GM18909 (cell line): Measurements from ENCODE around the gene BTN1A1.

Source experiments
- ATAC-seq: cut with Tn5 transposase; IDR thresholded peaks from one replicate; pipeline ENCODE4 v1.9.1; 2021; ENCODE audit warnings: mild to moderate bottlenecking; ENCODE audit not compliant: unreplicated experiment, poor library complexity

The BTN1A1 gene

DNA sequence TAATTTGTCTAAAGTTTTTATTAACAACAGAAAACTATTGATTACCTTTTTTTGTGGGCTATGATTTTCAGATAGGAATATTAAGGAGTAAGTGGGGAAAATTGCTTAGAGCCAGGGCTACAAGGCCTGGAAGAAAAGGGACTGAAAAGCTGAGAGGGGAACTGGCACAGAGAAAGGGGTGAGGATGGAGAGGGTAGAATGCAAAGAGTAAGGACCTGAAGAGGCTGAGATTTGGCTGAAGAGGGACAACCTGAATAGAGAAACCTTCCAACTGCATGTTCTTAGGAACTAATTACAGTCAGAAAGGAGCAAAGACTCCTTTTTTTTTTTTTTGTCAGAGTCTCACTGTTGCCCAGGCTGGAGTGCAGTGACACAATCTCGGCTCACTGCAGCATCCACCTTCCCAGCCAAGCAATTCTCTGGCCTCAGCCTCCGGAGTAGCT lies 25.6 kb upstream of the BTN1A1 start:
- no peak for ATAC-seq

- ATAC-seq = no peak
Measured at GRCh38 chr6:26475823-26476729, 24.0 kb upstream of the BTN1A1 start.

DNA sequence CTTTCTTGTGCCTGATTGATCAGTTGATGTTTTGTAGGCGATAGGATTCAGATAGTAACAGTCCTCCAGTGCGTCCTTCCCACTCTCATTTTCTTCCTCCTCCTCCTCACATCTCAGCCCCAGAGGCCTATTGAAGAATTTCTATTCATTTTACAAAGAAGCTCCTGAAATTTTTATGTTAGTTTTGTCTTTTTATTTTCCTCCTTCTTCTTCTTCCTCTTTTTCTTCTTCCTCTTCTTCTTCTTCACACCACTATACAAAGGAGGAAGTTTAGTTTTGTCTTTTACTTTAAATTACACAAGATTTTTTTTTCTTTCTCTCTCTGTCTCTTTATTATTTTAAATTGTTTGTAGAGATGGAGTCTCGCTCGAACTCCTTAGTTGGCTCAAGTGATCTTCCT lies 23.2 kb upstream of the BTN1A1 start:
- no peak for ATAC-seq

GRCh38 chr6:26477426-26477825 lies 22.7 kb upstream of the BTN1A1 start:
- ATAC-seq = no peak

DNA sequence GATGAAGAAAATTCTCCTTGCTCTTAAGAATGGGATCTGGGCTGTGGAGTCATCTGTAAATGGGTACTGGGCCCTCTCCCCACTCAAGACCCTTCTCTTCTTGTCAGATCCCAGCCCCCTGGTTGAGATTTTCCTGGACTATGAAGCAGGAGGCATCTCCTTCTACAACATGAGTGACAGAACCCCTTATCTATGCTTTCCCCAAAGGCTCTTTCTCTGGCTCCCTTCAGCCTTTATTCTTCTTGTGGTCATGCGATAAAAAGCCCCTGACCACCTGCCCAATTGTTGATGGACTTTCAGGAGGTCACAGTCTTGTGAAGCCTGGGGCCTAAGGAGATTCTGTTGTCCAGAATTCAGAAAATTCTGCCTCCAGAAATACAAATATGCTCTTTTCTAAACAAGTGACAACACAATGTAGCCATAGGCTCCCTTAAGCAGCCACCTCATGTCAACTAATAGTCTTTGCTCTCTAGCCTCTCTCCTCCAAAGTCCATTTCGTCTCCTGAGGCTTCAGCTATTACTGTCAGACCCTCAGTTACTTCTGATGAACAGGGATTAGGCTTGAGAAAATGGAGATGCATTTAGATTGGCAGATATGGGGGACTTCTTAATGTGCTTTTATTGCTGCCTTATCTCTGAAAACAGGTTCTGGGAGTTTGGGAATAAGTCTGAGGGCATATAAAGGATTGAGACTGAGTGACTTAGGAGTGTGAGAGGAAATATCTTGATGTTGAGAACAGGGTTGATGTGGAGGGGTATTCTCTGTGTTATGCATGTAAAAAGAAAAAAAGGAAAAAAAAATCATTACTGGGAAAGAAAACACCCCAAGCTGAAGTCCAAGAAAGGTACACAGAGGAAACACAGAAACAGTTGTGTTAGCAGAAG lies 21.8 kb upstream of the BTN1A1 start:
- no peak for ATAC-seq

DNA sequence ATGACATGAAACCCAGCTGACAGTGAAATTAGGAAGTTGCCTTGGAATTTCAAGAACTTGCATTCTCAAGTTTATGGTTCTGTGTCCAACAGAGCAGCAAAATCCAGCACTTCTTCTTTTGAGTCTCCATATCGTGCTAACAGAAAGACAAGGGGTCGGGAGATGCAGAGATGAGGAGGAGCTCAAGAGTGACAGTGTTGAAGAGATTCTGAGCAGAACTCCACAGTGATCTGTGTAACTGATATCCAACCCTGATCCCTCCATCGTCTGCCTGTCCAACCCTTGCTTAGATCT lies 21.2 kb upstream of the BTN1A1 start:
- no peak for ATAC-seq

DNA sequence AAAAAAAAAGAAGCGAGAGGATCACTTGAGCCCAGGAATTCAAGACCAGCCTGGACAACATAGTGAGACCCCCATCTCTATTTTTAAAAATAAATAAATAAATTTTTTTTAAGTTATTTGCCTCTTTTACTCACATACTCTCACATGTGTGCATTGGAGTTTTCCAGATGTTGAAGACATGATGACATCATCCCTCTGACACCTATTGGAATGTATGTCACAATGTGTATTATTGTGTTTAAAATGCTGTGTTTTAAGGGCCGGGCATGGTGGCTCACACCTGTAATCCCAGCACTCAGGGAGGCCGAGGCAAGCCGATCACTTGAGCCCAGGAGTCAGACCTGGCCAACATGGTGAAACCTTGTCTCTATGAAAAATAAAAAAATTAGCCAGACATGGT lies 17.8 kb upstream of the BTN1A1 start:
- no peak for ATAC-seq

DNA sequence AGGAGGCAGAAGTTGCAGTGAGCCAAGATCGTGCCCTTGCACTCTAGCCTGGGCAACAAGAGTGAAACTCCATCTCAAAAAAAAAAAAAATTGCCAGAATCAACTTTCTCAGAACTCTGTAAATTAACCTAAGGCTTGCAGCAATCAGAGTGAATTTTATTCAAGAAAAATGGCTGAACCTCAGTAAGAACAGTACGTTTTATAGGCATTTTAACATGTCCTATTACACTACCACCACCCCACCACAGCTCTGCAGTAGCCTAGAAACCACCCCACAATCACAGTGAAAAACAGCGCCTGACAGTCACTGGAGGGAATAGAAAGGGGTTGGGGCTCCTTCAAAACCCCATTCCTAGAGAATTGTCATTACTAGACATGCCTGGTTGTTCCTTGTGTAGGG lies 16.4 kb upstream of the BTN1A1 start:
- ATAC-seq = no peak

GRCh38 chr6:26484161-26484560 lies 15.9 kb upstream of the BTN1A1 start:
- ATAC-seq = no peak

DNA sequence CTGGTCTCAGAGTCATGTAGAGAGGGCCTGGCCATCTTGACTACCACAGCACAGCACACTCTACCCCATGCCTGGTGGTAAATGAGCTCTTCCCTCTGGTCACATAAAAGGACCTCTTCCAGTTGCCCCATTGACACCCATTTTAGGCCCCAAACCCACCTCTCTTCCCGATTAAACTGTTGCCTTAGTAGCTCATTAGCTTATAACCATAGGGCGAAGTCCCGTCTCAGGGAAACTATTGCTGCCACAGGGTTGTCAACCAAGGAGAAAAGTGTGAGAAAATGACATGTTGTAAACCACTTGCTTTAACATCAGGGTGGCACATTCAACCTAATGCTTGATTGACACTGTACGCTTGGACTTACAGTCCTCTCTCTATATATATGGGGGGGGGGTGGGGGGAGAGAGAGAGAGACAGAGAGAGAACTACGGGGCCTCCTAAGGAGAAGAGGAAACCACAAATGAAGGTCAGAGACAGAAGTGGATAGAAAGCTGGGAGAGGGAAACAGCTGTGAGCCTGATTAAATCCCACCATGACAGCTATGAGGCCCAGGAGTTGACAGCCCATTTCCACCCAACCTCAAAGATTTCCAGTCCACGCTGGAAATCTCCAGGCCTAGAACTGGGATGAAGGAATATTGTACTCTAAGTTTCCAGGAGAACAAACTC lies 14.9 kb upstream of the BTN1A1 start:
- ATAC-seq = no peak

GRCh38 chr6:26486358-26486757 lies 13.7 kb upstream of the BTN1A1 start:
- no peak for ATAC-seq

- no peak for ATAC-seq
Measured at GRCh38 chr6:26487466-26487865, 12.6 kb upstream of the BTN1A1 start.

DNA sequence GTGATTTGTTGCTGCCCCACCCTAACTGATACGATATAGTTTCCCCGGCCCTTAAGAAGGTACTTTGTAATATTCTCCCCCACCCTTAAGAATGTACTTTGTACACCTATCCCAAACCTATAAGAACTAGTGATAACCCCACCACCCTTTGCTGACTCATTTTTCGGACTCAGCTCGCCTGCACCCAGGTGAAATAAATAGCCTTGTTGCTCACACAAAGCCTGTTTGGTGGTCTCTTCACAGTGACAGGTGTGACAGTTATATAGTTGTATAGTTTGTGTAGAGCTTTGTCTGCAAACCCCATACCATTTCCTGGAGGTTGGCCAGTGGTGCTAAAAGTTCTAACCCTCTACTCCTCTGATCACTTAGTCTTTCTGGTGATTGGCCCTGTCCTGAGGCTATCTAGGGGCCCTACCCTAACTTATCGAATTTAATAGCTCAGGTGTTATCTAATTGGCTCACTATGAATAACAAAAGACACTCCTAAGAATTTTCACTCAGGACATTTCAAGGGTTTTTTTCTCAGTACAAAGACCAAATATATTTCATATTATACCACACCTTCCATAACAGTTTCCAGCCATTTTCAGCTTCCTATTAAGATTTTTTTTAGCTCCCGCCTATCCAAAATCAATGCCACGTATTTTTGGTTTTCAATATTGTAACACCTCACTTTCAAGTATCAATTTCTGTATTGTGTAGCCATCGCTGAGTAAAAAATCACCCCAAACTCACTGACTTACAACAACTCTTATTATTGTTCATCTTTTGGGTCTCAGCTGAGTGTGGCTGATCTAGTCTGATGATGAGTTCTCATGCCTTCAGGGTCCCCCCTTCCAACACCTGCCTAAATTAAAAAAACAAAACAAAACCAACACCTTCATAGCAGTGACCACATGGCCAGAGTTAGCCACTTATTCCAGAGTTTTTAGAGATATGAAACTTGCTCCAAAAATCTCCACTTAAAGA lies 9.8 kb upstream of the BTN1A1 start:
- no peak for ATAC-seq

DNA sequence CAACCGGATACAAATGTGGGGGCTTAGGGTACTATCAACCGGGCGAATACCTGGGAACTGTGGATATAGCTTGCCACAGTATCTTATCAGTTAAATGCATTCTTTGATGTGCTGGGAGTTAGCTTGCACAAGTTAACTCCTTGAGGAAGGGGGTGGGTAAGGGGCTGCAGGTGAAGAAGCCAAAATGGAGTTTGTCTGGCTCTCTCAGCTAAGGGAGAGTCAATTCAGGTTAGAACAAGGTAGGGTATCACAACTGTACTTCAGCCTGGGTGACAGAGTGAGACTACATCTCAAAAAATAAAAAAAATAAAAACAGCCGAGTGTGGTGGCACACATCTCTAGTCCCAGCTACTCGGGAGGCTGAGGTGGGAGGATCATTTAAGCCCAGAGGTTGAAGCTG lies 8.5 kb upstream of the BTN1A1 start:
- no peak for ATAC-seq

DNA sequence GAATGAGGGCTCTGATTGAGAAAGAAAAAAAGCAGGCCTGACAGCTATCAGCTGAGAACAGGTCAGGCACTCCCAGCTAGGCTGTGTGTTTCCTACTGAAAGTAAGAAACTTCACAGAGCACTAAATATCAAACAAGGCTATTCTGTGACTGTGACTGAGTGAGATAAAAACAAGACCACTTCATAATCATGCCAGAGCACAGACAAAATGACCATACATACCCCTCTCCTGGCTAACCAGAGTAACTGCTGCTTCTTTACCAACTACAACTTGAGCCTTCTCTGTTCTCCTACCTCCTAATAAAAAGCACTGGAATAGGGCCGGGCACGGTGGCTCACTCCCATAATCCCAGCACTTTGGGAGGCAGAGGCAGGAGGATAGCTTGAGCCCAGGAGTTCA lies 6.8 kb upstream of the BTN1A1 start:
- ATAC-seq = no peak

DNA sequence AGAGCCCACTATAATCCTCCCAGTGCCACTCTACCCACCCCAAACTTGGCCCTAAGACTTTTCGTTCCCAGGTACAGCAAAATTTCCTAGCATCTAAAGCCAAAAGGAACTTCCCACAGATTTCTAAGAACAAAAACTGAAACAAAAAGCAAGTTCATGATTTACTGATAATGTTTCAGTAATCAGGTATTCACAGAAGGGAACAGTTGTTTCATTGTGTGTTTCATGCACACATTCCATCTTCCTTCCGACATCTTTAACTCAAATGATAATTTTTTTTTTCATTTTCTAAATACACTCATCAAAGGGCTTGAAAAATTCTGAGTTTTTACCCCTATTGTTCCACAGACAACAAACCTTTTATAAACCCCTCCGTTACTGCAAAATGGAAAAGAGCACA lies 6.0 kb upstream of the BTN1A1 start:
- ATAC-seq = no peak

DNA sequence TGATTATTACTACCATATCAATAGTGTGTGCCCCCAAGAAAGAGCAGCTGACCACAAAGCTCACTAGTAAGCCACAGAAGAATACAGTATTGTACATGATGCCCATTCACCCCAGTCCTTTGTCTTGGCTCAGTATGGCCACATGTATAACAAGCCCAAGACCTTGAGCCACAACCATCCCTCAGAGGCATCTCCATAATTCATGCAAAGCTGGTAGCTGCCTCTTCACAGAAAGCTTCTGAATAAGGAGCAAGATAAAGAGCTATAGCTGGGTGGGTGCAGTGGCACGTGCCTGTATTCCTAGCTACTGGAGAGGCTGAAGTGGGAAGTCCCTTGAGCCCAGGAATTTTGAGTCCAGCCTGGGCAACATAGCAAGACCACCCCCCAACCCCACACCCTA lies 4.8 kb upstream of the BTN1A1 start:
- ATAC-seq = no peak

- no peak for ATAC-seq
Measured at GRCh38 chr6:26497610-26498009, 2.5 kb upstream of the BTN1A1 start.

DNA sequence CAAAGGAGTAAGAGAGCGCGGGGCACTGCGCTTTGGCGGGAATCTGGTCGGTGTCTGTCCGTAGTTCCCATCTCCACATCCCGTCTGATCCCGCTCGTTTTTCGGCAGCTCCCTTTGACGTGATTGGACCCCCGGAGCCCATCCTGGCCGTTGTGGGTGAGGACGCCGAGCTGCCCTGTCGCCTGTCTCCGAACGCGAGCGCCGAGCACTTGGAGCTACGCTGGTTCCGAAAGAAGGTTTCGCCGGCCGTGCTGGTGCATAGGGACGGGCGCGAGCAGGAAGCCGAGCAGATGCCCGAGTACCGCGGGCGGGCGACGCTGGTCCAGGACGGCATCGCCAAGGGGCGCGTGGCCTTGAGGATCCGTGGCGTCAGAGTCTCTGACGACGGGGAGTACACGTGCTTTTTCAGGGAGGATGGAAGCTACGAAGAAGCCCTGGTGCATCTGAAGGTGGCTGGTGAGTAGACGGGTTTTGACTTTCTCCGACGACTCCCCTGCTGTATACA lies 1.4 kb downstream of the BTN1A1 start:
- no peak for ATAC-seq

DNA sequence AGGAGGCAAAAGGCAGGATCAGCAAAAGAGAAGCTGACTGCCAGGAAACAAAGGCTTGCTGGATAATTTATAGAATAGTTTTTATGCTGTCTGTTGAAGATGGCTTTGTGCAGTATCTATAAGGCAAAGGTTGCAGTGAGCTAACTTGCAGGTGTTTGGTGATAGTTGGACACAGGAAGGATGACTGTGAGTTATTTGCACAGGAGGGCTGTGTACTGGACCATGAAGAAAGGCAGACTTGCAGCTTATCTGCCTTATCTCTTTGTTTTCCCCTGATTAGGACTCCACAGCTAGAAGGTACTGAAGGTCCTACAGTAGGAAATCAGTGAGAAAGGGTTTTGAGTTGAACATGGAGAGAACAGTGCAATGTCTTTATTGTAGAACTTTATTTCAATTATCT lies 2.1 kb downstream of the BTN1A1 start:
- ATAC-seq = no peak
